ENCODE results near the gene NPTN.
"Not testable (repeated sequence)": the region's sequence is repeated elsewhere in the genome, so short reads cannot be mapped to it uniquely, and the experiment has no call there.

Gene NPTN

DNA sequence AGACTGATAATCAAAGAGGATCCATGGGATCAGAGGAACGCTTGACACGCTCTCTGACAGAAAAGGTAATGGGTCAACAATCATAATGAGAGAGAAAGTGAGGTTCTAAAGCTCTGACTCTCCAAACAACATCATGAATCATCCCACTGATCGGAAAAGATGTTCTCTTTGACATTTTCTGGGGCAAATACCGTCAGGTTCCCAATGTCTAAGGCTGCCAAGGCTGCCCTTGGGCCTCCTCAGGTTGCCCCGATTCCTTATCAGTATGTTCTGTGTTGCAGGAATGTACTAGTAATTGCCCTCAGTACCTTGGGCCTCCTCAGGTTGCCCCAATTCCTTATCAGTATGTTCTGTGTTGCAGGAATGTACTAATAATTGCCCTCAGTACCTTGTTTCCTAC is 60.9 kb downstream of the NPTN start:
- DNase-seq (ENCODE audit: low read depth in 2 of 2), result no peak

DNA sequence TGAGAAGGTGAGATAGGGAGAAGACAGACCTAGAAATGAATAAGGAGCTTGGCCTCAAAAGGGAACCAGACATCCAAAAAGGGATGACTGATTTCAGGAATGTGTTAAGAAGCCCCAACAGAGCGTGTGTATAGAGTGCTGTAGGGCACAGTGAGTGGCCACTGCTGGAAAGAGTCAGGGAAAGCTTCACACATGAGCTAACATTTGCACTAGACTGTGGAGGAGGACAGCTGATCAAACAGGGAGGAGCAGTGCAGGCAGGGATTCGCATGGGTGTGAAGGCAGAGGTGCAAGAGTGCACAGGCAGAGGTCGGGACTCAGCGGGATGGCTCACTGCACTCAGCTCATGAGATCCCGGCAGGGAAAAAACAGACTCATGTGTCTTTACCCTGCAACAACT is 61.8 kb downstream of the NPTN start:
- no peak for DNase-seq (ENCODE audit: low read depth in 2 of 2)

DNA sequence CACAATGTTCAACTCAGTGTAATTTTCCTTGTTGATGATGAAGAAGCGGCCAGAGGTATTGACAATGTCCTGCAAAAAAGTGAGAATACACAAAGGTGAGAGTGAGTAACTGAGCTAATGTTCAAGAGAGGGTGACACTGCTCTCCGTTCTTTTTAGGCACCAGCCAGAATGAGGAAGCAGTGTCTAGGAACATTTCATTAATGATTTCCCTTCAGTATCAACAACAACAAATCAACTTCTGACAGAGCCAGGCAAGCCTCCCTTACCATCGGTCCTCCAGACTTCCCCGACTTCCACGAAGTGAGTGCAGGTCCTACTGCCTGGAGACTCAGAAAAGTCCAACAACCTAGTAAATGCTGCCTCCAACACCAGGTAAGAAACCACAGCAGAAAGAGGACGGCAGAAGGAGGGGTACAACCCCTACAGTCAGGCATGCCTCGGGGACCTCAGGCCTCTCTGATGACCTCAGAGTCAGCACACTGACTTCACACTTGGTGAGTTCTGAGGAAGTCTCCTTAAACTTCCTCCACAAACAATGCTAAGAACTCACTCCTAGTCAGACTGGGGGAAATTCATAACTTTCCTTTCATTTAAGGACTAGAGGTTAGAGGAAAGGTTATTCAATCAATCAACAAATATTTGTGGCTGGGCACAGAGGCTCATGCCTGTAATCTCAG is 62.7 kb downstream of the NPTN start:
- DNase-seq (ENCODE audit: low read depth in 2 of 2), result no peak

DNA sequence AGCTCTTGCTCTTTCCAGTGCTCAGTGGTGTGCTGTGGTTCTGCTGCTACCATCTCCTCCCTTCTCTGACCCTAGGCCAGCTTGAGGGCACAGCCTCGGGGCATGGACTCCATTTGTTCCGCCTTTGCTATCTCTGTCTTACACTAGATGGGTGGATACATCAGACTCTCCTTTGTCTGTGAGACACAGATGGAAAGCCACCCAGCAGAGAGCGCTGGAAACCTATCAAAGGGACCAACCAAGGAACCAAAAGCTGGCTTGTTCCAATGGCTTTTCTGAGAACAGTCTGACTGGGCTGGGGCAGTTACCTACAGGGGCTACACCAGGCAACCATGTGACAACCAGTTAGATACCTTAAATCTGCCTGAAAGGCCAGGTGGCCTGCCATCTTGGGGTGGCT is 63.8 kb downstream of the NPTN start:
- DNase-seq (ENCODE audit: low read depth in 2 of 2), result no peak

DNA sequence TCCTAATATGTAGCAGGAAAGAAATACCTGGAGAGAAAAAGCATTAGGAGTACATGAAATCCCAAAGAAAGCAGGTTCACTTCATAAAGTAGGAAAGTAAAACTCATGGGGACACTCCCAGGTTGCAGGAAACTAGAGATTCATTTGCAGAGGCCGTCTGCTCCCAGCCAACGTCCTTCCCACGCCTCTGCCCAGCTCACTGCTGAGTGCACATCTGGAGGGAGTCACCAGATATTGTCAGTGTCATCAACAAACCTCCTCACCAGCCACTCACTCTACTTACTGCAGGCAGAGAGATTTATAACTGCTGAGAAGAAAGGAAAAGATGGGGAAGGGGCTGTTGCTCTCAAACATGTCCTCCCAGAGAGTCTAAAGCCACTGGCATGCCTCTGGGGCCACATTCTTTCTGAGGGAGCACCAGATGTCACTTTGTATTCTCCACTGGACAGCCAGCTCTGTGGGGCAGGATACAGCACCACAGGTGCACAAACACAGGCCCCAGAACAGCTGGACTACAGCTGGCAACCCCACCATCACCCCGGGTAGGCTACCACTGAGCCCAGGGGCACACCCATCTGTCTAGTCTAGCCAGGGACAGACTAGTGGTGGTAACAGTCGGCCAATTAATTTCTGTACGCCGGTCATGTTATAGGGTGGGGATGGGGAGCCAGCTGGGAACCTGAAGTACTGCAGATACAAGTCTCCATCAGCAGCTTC is 64.5 kb downstream of the NPTN start:
- no peak for DNase-seq (ENCODE audit: low read depth in 2 of 2)

DNA sequence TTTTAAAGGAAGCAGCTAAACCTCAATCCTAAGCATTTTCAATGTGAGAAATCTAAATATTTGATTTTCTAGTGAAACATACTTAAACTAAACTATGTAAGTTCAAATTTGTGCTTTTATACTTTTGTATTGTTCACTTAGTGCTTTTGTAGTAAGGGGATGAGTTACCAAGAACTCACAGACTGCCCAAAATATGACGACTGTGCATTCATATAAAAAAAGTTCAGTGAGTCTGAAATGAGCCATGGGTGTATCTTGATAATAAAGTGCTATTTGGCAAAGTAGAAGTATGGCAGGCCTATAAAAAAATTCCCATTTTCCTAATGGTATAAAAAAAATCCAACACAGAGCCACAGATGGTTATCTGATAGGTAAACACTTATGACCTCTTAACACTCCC is 66.2 kb downstream of the NPTN start:
- no peak for DNase-seq (ENCODE audit: low read depth in 2 of 2)

DNA sequence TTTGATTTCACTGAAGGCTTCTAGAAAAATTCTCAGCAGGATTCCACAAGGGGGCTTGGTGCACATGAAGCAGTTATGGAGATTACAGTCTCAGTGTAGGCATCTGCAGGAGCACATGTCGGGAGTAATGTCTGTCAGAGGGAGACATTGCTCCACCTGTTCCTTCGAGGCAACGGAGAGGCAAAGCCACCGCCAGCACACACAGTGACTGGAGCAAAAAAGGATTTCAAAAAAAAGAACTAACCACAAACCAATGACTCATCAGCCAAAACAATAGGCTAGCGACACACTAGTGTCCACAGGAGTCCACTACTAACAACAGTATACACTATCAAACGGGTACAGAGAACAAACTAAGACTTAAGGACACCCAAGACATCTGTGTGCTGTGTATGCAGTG is 68.9 kb downstream of the NPTN start:
- DNase-seq (ENCODE audit: low read depth in 2 of 2), result no peak

DNA sequence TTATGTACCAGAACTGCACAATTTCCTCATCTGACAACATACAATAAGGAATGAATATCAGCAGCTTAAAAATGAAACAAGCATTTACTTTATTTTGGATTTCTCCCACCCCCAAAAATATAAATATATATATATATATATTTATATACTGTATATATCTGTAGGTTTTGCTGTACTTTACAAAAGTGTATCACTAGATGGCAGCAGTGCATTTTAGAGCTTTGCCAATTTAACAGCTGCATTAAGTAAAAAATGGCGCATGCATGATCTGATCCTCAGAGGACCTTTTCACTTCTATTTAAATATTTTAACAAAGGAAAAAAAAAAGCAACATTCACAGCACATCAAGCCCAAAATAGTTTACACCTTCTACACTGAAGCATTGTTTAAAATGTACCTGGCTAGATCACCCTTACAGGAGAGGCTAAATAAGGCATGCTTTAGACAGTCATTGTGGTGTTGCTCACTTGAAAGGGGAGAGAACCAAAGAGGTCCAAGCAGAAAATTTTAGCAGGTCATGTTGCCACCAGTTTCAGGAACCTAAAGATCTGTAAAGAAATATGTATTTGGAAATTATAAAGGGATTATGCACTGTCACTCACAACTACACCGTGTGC is 72.6 kb downstream of the NPTN start:
- no peak for DNase-seq (ENCODE audit: low read depth in 2 of 2)

DNA sequence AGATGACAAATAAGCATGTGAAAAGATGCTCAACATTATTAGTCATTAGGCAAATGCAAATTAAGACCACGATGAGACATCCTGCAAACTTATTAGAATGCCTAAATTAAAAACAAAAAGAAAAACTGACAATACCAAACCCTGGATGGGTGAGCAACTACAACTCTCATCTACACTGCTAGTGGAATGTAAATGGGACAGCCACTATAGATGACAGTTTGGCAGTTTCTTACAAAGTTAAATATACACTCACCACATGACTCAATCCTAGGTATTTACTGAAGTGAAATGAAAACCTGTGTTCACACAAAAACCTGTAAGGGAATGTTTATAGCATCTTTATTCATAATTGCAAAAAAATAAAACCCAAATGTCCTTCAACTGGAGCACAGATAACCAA is 74.7 kb downstream of the NPTN start:
- DNase-seq (ENCODE audit: low read depth in 2 of 2), result no peak

DNA sequence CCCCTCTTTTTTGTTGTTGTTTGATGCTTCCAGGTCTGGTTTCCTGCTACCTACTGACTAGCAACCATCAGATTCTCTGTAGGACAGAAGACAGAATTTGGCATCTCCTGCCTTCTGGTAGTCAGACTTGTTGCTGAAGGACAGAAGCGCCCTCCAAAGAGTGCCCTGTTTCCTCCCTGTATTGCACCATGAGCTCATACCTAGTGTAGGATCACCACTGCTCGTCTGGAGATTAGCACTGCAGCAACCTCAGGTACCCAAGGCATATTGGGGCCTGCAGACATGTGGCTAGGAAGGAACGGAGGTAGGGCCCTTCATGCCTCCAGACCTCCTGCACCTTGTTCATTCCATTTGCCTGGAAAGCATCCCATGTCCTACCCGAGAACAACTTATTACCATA is 78.1 kb downstream of the NPTN start:
- DNase-seq (ENCODE audit: low read depth in 2 of 2), result no peak

DNA sequence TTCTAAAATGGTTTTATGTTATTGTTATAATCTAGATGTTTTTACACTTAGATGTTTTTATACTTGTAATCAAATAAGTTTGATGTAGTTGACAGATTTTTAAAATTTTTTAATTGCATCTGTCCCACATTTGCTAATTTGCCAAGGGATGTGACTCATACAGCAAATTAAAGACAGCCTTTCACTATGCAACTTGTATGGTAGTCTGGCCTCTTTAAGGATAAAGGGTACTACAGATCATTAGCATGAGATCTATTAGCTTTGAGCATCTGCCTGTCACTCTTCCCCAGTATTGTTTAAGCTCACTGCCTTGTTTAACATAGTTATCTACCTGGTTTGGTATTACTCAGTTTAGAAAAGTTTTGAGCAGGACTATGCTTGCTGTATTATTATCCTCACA is 83.0 kb downstream of the NPTN start:
- DNase-seq (ENCODE audit: low read depth in 2 of 2), result no peak

DNA sequence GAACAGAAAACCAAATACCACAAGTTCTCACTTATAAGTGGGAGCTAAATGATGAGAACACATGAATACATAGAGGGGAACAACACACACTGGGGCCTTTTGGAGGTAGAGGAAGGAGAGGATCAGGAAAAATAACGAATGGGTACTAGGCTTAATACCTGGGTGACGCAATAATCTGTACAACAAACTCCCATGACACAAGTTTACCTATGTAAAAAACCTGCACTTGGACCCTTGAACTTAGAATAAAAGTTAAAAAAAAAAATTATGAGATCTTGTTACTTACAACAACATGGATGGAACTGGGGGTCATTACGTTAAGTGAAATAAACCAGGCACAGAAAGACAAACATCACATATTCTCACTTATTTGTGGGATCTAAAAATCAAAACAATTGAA is 84.3 kb downstream of the NPTN start:
- not testable (repeated sequence) for DNase-seq (ENCODE audit: low read depth in 2 of 2)

DNA sequence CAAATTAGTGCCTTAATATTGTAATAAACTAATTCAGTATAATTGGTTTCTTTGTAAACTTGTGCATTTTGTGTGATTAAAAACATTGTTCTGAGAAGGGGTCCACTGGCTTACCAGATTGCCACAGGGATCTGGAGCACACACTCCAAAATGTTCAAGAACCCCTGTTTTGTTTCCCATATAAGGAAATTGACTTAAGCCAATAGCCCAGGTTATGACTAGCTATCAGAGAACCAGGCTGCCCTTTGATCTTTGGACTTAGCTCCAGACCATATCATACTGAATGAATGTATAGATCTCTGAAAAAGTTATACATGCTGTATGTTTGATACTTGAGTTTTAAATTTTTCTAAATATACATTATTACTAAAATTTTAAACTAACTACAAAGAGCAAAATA is 91.7 kb downstream of the NPTN start:
- no peak for DNase-seq (ENCODE audit: low read depth in 2 of 2)

DNA sequence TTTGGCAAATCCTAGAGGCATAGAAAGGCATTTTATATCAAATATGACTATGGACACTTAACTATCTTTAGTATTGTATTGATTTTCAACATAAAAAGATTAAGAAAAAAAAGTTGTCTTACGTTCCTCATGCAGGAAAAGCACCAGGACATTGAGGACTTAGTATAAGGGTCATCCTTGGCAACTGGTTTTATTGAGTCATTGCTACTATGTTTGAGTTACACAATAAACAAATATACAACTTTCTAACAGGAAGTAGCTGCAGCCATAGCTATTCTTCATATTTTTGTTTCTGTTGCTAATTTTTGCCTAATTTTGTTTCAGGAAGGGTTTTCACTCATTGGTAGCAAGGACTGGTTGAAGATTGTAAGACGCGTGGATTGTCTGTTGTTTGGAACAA is 93.0 kb downstream of the NPTN start:
- no peak for DNase-seq (ENCODE audit: low read depth in 2 of 2)

DNA sequence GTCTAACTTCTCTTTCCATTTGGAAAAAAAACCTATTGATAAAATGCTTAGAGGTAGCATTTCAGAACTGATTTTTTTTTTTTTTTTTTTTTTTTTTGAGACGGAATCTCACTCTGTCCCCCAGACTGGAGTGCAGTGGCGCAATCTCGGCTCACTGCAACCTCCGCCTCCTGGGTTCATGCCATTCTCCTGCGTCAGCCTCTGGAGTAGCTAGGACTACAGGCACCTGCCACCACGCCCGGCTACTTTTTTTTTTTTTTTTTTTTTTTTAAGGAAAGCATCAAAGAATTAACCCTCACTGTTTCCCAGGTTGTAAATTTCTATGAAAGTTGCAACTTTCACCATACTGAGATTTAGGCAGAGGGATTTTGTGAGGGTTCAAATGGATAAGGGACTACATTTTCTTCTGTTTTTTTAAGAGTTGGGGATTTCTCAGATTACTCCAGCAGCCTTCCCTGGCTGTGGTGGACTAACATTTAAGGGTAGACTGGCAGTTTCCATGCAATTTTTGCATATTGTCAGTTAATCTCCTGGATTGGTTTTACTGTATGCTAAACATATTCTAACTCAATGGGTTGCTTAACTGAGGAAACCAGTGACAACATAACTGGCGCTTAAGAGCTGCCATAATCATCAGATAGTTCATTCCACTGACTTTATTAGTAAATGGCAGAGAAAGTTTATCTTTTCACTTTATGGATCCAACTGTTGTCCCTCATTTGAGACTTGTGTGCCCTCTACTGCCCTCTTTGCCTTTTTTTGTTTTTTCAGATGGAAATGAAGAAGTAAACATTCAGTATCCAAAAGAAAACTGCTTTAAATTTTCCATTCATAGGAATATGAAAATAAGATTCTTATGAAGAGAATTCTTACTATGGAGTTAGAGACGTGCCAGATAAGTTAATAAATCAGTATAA is 93.7 kb downstream of the NPTN start:
- no peak for DNase-seq (ENCODE audit: low read depth in 2 of 2)

DNA sequence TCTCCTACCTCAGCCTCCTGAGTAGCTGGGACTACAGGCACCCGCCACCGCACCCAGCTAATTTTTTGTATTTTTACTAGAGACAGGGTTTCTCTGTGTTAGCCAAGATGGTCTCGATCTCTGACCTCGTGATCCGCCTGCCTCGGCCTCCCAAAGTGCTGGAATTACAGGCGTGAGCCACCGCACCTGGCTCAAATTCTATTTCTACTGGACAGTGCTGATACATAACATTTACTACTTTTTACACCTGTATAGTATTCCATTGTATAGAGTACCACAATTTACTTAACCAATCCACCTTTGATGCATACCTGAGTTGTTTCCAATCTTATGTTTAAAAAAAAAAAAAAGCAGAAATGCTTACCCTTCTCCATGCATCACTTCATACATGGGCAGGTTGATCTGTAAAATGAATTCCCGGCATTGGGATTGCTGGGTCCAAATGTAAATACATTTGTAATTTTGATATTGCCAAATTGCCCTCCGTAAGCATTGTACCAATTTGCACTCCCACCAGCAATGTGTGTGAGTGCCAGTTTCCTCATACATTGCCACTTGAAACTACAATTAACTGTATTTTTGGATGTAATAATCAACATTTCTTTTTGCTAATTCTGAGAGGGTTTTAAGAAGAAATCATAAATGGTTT is 94.5 kb downstream of the NPTN start:
- DNase-seq (ENCODE audit: low read depth in 2 of 2), result no peak

DNA sequence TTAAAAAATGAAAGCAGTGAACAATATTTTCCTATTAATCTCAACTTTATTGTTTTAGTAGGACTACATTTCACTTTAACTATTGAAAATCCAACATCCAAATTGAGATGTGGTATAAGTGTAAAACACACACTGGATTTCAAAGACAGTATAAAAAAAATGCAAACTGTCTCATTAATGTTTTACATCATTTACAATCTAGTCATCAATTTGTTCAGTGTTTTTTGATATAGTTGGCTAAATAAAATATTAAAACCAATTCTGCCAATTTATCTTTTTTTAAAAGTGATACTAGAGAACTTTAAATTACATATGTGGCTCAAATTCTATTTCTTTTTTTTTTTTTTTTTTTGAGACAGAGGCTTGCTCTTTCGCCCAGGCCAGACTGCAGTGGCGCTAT is 95.1 kb downstream of the NPTN start:
- DNase-seq (ENCODE audit: low read depth in 2 of 2), result no peak

DNA sequence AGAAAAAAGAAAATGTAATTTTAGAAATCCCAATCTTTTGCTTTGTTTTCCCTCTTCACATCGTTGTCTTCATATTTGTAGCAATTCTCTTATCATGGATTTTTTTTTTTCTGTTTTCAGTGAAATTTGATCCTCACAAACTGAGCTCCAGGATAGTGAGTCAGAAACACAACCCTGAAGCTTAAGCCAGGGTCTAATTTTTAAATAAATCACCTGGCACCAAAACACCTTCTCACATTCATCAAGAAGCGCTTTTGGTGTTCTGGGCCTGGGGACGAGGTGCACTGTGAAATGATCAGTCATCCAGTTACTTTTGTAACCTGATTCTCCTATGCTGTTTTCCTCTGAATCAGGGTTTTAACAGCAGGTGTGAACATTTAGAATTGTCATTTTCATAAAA is 102.5 kb downstream of the NPTN start:
- DNase-seq (ENCODE audit: low read depth in 2 of 2), result no peak

DNA sequence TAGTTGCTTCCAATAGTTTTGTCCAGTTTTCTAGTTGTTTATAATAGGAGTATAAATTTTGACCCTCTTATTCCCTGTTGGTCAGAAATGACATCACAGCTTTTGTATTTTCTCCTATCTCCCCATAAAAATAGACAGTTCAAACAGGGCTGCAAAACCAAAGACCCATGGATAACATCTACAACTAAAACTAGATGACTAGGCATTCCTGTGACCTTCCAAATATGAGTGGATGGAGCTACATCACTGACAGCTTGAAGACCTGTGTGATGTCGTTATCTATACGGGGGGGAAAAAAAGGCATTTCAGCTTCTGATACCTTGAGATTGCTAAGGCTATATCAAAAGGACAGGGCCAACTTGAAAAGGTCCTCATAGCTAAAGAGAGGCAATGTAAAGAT is 105.6 kb downstream of the NPTN start:
- no peak for DNase-seq (ENCODE audit: low read depth in 2 of 2)

DNA sequence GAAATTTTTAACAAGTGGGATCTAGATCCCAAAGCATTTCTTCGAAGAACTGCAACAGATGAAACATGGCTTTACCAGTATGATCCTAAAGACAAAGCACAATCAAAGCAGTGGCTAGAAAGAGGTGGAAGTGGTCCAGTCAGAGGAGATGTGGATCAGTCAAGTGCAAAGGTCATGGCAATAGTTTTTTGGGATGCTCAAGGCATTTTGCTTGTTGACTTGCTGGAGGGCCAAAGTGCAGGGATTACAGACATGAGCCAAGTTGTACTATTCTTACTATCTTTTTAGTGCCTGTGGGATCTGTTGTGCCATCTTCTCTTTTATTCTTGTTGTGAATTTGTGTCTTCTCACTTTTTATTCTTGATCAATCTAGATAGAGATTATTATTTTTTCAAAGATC is 108.3 kb downstream of the NPTN start:
- no peak for DNase-seq (ENCODE audit: low read depth in 2 of 2)

DNA sequence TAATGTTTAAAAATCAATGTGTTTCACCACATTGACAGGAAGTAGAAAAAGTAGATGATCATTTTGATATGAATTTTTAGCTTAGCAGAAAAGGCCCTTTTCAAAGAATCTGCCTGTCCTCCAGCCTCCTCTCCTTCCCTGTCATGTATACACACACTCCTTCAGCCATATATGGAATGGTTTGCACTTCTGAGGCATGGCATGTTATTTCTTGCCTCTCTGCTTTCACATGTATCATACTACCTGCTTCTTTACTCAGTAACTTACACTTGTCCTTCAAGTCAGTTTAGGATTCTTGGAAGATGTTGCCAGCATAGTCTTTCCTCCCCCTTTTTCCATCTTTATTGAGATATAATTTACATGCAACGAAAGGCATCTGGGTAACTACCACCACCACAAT is 111.2 kb downstream of the NPTN start:
- no peak for DNase-seq (ENCODE audit: low read depth in 2 of 2)

All from stimulated activated CD4-positive, alpha-beta T cell treated with anti-CD3 and anti-CD28 coated beads, Interleukin-12 subunit alpha, Interleukin-12 subunit beta, amount 100 ng/mL, for 24 hours (primary cell).